Duodenal mucosa (tissue), 2 donors: ENCODE data around the gene SYNPO.
A peak's percentile ranks its signal among the peaks of the same experiment; 100 is the strongest.

Source experiments
- H3K27ac ChIP-seq: one replicate; pipeline ENCODE4 v1.7.0; 2013; ENCODE audit warnings: low read depth, low read length
- H3K27me3 ChIP-seq, 2 donors: one replicate each; pipeline ENCODE4 v1.7.0; 2013; ENCODE audit warnings: low read length in 2 of 2, control low read depth in 1 of 2; ENCODE audit not compliant: insufficient read depth in 2 of 2, control insufficient read depth in 1 of 2
- H3K36me3 ChIP-seq, 2 donors: one replicate each; pipeline ENCODE4 v1.7.0; 2013; ENCODE audit warnings: low read length in 2 of 2, control low read depth in 1 of 2; ENCODE audit not compliant: insufficient read depth in 2 of 2, control insufficient read depth in 1 of 2
- H3K4me1 ChIP-seq, 2 donors: one replicate each; pipeline ENCODE4 v1.7.0; 2013; ENCODE audit warnings: low read length in 2 of 2, control low read depth in 1 of 2; ENCODE audit not compliant: insufficient read depth in 2 of 2, control insufficient read depth in 1 of 2
- H3K4me3 ChIP-seq, 2 donors: one replicate each; pipeline ENCODE4 v1.7.0; 2013; ENCODE audit warnings: low read length in 2 of 2, low read depth in 1 of 2
- H3K9ac ChIP-seq, 2 donors: one replicate each; pipeline ENCODE4 v1.7.0; 2013; ENCODE audit warnings: low read length in 2 of 2, low read depth in 1 of 2
- H3K9me3 ChIP-seq, 2 donors: one replicate each; pipeline ENCODE4 v1.7.0; 2013; ENCODE audit warnings: low read length in 2 of 2, control low read depth in 1 of 2; ENCODE audit not compliant: control insufficient read depth in 1 of 2

The SYNPO gene

GRCh38 chr5:150647275-150648251, 7.1 kb downstream of the SYNPO start:
- Histone ChIP-seq H3K4me3 (no peak overlapping the region), H3K9ac (no peak overlapping the region), H3K4me1 (peaks cover 20 to 23% of the 10 kb centered on the region in 2 donors)

GRCh38 chr5:150648294-150649107, 8.0 kb downstream of the SYNPO start:
- no peak overlapping the region for H3K27ac ChIP-seq
- H3K27me3 ChIP-seq: no peaks in the 10 kb centered on the region
- H3K9ac ChIP-seq: no peak overlapping the region
- H3K4me3 ChIP-seq: no peak overlapping the region
- H3K4me1 ChIP-seq: peaks cover 12 to 14% of the 10 kb centered on the region in 2 donors
- no peaks in the 10 kb centered on the region for H3K9me3 ChIP-seq
- peaks cover 0 to 47% of the 10 kb centered on the region in 2 donors for H3K36me3 ChIP-seq

More at GRCh38 chr5:150647275-150648251, 7.1 kb downstream of the SYNPO start:
- Histone ChIP-seq H3K36me3 (peaks cover 0 to 44% of the 10 kb centered on the region in 2 donors), H3K9me3 (no peaks in the 10 kb centered on the region), H3K27ac (peak overlapping the region; percentile 50), H3K27me3 (no peaks in the 10 kb centered on the region)

DNA sequence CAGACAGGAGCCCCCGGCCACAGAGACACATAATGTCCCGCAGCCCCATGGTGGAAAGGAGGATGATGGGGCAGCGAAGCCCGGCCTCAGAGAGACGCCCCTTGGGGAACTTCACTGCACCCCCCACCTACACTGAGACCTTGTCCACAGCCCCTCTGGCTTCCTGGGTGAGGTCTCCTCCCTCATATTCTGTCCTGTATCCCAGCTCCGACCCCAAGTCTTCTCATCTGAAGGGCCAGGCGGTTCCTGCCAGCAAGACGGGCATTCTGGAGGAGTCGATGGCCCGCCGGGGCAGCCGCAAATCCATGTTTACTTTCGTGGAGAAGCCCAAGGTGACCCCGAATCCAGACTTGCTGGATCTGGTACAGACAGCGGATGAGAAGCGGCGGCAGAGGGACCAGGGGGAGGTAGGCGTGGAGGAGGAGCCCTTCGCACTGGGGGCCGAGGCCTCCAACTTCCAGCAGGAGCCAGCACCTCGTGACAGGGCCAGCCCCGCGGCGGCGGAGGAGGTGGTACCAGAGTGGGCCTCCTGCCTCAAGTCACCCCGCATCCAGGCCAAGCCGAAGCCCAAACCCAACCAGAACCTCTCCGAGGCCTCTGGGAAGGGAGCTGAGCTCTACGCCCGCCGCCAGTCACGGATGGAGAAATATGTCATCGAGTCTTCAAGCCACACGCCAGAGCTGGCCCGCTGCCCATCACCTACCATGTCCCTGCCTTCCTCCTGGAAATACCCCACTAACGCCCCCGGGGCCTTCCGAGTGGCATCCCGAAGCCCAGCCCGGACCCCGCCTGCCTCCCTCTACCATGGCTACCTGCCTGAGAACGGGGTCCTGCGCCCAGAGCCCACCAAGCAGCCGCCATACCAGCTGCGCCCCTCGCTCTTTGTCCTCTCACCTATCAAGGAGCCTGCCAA, 8.9 kb downstream of the SYNPO start:
- H3K27ac ChIP-seq: no peak overlapping the region
- no peaks in the 10 kb centered on the region for H3K27me3 ChIP-seq
- H3K36me3 ChIP-seq: peaks cover 0 to 49% of the 10 kb centered on the region in 2 donors
- H3K9me3 ChIP-seq: no peaks in the 10 kb centered on the region
- H3K9ac ChIP-seq: no peak overlapping the region
- peaks cover 9% of the 10 kb centered on the region in 2 donors for H3K4me1 ChIP-seq
- H3K4me3 ChIP-seq: no peak overlapping the region

GRCh38 chr5:150650021-150651006, 9.9 kb downstream of the SYNPO start:
- H3K4me1 ChIP-seq: no peaks in the 10 kb centered on the region
- peaks cover 0 to 51% of the 10 kb centered on the region in 2 donors for H3K36me3 ChIP-seq
- H3K27ac ChIP-seq: no peak overlapping the region
- no peaks in the 10 kb centered on the region for H3K9me3 ChIP-seq
- no peak overlapping the region for H3K9ac ChIP-seq
- H3K4me3 ChIP-seq: no peak overlapping the region
- H3K27me3 ChIP-seq: no peaks in the 10 kb centered on the region

DNA sequence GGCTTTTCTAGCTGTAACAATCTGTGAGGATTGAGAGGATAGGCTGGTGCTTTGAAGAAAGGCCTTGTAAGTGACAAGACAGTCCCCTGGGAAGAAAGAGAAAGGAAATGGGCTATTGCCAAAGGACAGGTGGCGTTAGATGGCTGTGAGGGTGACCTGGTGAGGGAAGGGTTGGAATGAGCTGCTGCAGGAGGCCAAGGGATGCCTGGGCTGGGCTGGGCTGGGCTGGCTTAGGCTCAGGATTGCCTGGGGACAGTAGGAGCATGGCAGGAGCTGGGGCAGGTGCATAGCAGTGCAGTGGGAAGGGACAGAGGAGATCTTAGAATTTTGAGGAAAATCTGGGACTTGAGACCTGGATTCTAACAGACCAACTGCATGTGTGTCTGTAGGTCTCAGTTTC, 10.9 kb downstream of the SYNPO start:
- H3K27ac ChIP-seq: no peak overlapping the region
- peaks cover 0 to 4% of the 10 kb centered on the region in 2 donors for H3K4me1 ChIP-seq
- H3K4me3 ChIP-seq: no peak overlapping the region
- peaks cover 0 to 51% of the 10 kb centered on the region in 2 donors for H3K36me3 ChIP-seq
- H3K9ac ChIP-seq: no peak overlapping the region
- no peaks in the 10 kb centered on the region for H3K9me3 ChIP-seq
- no peaks in the 10 kb centered on the region for H3K27me3 ChIP-seq

DNA sequence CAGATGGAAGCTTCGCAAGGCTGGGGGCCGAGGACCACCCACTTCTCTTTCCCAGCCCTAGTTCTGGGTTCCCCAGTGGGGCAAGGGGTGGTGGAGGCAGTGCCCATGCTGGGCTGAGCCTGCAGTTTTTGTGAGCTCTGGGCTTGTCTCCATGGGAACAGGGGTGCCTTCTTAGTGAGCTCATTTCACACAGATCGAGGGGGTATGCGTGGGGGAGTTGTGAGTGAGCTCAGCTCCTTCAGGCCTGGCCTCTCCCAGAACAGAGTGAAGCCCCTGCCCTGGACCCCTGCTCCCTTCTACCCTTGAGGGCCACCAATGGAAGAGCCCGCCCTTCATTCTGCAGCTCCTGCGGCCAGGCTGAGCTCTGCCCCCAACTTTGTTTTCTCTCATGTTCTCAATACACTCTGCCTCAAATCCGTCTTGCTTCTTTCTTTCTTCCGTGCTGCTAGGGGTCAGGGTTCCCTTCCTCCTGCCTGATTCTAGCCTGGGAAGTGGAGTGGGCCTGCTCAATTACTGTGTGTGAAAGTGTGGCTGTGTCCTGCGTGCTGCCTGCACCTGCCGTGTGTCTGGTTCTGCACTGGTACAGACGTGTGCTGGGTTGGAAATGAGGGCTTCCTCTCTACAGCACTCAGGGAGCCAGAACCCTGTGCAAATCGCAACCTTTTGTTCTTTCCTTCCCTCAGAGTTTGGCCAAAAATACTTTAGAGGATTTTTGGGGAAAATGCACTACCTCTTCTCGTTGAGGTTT, 11.6 kb downstream of the SYNPO start:
- H3K4me3 ChIP-seq: no peak overlapping the region
- H3K9me3 ChIP-seq: no peaks in the 10 kb centered on the region
- H3K36me3 ChIP-seq: peaks cover 0 to 51% of the 10 kb centered on the region in 2 donors
- no peaks in the 10 kb centered on the region for H3K27me3 ChIP-seq
- no peak overlapping the region for H3K27ac ChIP-seq
- H3K4me1 ChIP-seq: peaks cover 0 to 4% of the 10 kb centered on the region in 2 donors
- H3K9ac ChIP-seq: no peak overlapping the region

DNA sequence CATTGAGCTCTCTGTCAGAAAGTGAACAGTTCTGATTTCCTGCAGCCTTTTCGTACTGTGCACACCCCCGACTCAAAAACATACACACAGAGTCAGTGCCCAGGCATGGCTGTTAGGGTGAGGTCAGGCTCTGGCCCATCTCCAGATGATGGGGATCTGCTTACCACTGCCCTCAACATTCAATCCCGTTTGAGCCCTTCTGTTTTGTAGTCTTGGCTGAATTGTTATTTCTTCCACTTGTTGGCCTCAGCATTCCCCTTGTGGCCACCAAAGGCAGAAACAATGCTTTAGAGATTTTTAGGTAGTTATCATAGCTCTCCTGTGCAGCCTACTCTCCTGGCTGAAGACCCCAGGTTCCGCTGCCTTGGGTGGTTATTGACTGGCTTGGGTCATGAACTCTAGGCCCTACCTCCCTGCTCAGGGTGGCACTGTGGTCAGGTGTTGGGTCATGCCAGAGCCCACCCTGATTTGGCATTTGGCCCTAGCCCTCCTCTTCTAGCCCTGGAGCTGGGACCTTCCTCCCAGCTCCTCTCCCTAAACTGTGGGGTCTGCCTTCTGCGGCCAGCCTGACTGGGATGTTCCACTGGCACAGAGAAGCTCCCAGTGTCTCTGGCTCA, 12.8 kb downstream of the SYNPO start:
- Histone ChIP-seq H3K4me3 (no peak overlapping the region), H3K27me3 (no peaks in the 10 kb centered on the region), H3K27ac (no peak overlapping the region), H3K9ac (no peak overlapping the region), H3K36me3 (peaks cover 0 to 45% of the 10 kb centered on the region in 2 donors), H3K9me3 (no peaks in the 10 kb centered on the region), H3K4me1 (peaks cover 0 to 4% of the 10 kb centered on the region in 2 donors)

GRCh38 chr5:150653762-150654556, 13.5 kb downstream of the SYNPO start:
- no peak overlapping the region for H3K27ac ChIP-seq
- no peak overlapping the region for H3K9ac ChIP-seq
- no peaks in the 10 kb centered on the region for H3K9me3 ChIP-seq
- H3K36me3 ChIP-seq: peaks cover 0 to 37% of the 10 kb centered on the region in 2 donors
- H3K27me3 ChIP-seq: no peaks in the 10 kb centered on the region
- no peak overlapping the region for H3K4me3 ChIP-seq
- peaks cover 0 to 4% of the 10 kb centered on the region in 2 donors for H3K4me1 ChIP-seq
